Measurements from ENCODE around the gene HOXA1.

The HOXA1 gene

DNA sequence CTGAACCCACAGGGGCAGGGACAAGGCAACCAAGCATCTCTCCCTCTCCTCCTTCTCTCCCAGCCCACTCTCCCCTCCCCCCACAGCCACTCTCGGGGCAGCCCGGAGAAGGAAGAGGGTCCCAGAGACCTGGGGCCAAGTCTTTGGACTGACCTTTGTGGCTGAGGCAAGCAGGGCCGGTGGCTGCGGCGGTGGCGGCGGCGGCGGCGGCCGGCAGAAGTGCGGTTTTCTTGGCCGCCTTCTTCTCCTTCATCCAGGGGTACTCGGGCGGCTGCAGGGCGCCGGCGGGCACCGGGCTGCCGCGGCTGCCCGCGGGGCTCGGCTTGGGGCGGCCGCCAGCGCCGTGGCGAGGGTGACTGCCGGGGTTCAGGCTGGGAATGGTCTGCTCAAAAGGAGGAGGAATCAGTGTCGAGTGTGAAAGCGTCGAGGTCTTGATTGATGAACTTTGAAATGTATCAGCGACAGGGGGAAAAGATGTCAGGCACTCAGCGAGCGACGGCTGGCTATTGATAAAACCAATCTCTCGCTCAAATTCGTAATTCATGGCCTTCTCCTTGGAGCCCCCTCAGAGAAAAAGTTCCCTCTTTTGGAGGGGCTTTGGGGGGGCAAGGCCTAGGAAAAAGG lies 6.3 kb upstream of the HOXA1 start:
- Histone ChIP-seq H3K36me3 (replicated peaks; ENCODE audit: insufficient read depth, low read length) (no peaks in the 10 kb centered on the region), H3K9ac (ENCODE audit: low read length) (no peak overlapping the region), H4K20me1 (ENCODE audit: insufficient read depth, low read length) (no peaks in the 10 kb centered on the region), H2AFZ (ENCODE audit: low read length) (no peak overlapping the region), H3K27me3 (replicated peaks; ENCODE audit: insufficient read depth, low read length) (peaks cover 49% of the 10 kb centered on the region), H3K27ac (ENCODE audit: low read length) (no peak overlapping the region), H3K4me1 (ENCODE audit: low read length) (no peaks in the 10 kb centered on the region), H3K9me3 (replicated peaks; ENCODE audit: insufficient read depth, low read length) (no peaks in the 10 kb centered on the region), H3K9me2 (replicated peaks; ENCODE audit: insufficient read depth, low read length) (no peaks in the 10 kb centered on the region), H3K4me2 (ENCODE audit: low read depth, low read length) (no peak overlapping the region), H3K4me3 (ENCODE audit: low read length) (no peak overlapping the region), H3F3A (ENCODE audit: insufficient read depth, low read length) (no peaks in the 10 kb centered on the region), H3K79me2 (ENCODE audit: low read length) (no peaks in the 10 kb centered on the region)
- no peak for DNase-seq
- TF ChIP-seq CTCF (IDR thresholded peaks at IDR 0.05; ENCODE audit: low read length) = no peak

DNA sequence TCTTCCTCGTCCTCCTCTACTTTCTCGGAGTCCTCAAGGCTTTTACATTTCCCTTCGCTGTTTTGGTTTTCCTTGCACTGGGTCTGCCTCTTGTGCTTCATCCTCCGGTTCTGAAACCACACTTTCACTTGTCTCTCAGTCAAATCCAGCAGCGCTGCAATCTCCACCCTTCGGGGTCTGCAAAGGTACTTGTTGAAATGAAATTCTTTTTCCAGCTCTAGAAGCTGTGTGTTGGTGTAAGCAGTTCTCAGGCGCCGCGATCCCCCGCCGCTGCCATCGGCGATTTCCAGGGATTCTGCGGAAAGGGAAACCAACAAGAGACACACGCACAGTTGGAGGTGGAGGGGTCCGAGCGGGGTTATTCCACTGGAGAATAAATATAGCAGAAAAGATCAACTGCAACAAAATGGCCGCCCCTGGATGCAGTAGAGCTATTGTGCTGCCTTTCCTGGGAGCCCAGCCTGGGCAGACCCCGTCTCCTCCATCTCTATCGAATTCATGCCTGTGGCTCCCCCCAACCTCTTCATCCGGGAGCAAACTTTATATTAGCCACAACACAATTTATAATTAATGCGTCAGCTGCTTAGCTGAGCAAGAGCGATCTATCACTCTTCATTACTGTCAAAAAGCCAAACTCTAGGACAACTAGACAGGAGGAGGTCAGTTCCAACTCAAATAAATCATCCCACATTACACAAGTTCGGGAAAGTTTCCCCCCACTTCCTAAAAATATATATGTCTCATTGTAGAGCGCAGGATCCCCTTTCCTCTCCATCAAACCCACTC lies 5.6 kb upstream of the HOXA1 start:
- no peak for TF ChIP-seq EZH2phosphoT487 (IDR thresholded peaks at IDR 0.05; ENCODE audit: low read length)
- no peak for TF ChIP-seq EZH2 (optimal IDR thresholded peaks at IDR 0.05; ENCODE audit: low read depth, low read length)
- TF ChIP-seq CTCF (IDR thresholded peaks at IDR 0.05; ENCODE audit: low read length) = no peak
- H3K4me2 ChIP-seq (ENCODE audit: low read depth, low read length) = no peak overlapping the region
- H3K4me3 ChIP-seq (ENCODE audit: low read length) = no peak overlapping the region

GRCh38 chr7:27100694-27101170 lies 4.9 kb upstream of the HOXA1 start:
- Histone ChIP-seq H2AFZ (ENCODE audit: low read length) (no peak overlapping the region), H3F3A (ENCODE audit: insufficient read depth, low read length) (no peaks in the 10 kb centered on the region), H3K27ac (ENCODE audit: low read length) (no peak overlapping the region)

More for the DNA sequence above, 5.6 kb upstream of the HOXA1 start:
- Histone ChIP-seq H3F3A (ENCODE audit: insufficient read depth, low read length) (no peaks in the 10 kb centered on the region), H3K9me2 (replicated peaks; ENCODE audit: insufficient read depth, low read length) (no peaks in the 10 kb centered on the region), H3K9ac (ENCODE audit: low read length) (no peak overlapping the region), H3K27ac (ENCODE audit: low read length) (no peak overlapping the region), H2AFZ (ENCODE audit: low read length) (no peak overlapping the region), H3K4me1 (ENCODE audit: low read length) (no peaks in the 10 kb centered on the region), H3K36me3 (replicated peaks; ENCODE audit: insufficient read depth, low read length) (no peaks in the 10 kb centered on the region), H3K27me3 (replicated peaks; ENCODE audit: insufficient read depth, low read length) (peaks cover 44% of the 10 kb centered on the region), H4K20me1 (ENCODE audit: insufficient read depth, low read length) (no peaks in the 10 kb centered on the region), H3K9me3 (replicated peaks; ENCODE audit: insufficient read depth, low read length) (no peaks in the 10 kb centered on the region), H3K79me2 (ENCODE audit: low read length) (no peaks in the 10 kb centered on the region)
- no peak for DNase-seq

More at GRCh38 chr7:27100694-27101170, 4.9 kb upstream of the HOXA1 start:
- Histone ChIP-seq H3K9me2 (replicated peaks; ENCODE audit: insufficient read depth, low read length) (no peaks in the 10 kb centered on the region), H3K79me2 (ENCODE audit: low read length) (no peaks in the 10 kb centered on the region), H3K36me3 (replicated peaks; ENCODE audit: insufficient read depth, low read length) (no peaks in the 10 kb centered on the region), H3K4me3 (ENCODE audit: low read length) (no peak overlapping the region), H3K4me2 (ENCODE audit: low read depth, low read length) (no peak overlapping the region), H3K9ac (ENCODE audit: low read length) (no peak overlapping the region), H3K9me3 (replicated peaks; ENCODE audit: insufficient read depth, low read length) (no peaks in the 10 kb centered on the region), H3K27me3 (replicated peaks; ENCODE audit: insufficient read depth, low read length) (peaks cover 37% of the 10 kb centered on the region), H3K4me1 (ENCODE audit: low read length) (no peaks in the 10 kb centered on the region), H4K20me1 (ENCODE audit: insufficient read depth, low read length) (no peaks in the 10 kb centered on the region)
- no peak for DNase-seq
- no peak for TF ChIP-seq EZH2phosphoT487 (IDR thresholded peaks at IDR 0.05; ENCODE audit: low read length)
- no peak for TF ChIP-seq CTCF (IDR thresholded peaks at IDR 0.05; ENCODE audit: low read length)
- TF ChIP-seq EZH2 (optimal IDR thresholded peaks at IDR 0.05; ENCODE audit: low read depth, low read length) = no peak
